Measurements from ENCODE around the gene PLCB1. TPM values are rescaled to one million over a fixed set of nuclear protein-coding genes. Genes with fewer than 3 reads are reported as not detected.

Gene PLCB1
- total RNA-seq, 6 experiments from 2014 or later = 17.2 to 25.7 (median 23.1) TPM

DNA sequence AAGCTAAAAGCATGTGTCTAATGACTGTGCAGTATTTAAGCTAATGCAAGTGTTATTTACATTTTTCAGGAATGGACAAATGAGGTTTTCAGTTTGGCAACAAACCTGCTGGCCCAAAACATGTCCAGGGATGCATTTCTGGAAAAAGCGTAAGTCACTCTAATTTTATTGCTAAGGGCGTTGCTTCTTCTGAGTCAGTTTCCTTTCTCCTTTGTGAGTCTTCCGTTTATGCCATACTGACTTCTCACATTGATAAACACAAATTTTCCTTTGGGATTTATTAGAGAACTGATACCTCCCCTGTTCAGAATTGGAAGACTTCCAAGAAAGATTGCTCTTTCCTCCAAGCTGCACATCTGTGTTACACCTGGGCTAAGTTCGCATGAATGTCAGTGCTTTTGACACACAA, 514.0 kb downstream of the PLCB1 start:
- TF ChIP-seq, protein P1, sequence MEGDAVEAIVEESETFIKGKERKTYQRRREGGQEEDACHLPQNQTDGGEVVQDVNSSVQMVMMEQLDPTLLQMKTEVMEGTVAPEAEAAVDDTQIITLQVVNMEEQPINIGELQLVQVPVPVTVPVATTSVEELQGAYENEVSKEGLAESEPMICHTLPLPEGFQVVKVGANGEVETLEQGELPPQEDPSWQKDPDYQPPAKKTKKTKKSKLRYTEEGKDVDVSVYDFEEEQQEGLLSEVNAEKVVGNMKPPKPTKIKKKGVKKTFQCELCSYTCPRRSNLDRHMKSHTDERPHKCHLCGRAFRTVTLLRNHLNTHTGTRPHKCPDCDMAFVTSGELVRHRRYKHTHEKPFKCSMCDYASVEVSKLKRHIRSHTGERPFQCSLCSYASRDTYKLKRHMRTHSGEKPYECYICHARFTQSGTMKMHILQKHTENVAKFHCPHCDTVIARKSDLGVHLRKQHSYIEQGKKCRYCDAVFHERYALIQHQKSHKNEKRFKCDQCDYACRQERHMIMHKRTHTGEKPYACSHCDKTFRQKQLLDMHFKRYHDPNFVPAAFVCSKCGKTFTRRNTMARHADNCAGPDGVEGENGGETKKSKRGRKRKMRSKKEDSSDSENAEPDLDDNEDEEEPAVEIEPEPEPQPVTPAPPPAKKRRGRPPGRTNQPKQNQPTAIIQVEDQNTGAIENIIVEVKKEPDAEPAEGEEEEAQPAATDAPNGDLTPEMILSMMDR (IDR thresholded peaks at IDR 0.05) = no peak
- Mint-ChIP-seq H3K27ac (peak overlapping the region; percentile 90), H3K36me3 (ENCODE audit: low read depth) (peaks cover 17% of the 10 kb centered on the region), H3K9me3 (peaks cover 5% of the 10 kb centered on the region; the same call in 1 of the 2 replicates), H3K27me3 (ENCODE audit: insufficient read depth) (no peaks in the 10 kb centered on the region; the same call in none of the 2 replicates), H3K4me1 (ENCODE audit: low read depth) (peaks cover 58% of the 10 kb centered on the region), H3K4me3 (peak overlapping the region; percentile 72)
- peak; percentile 63 for DNase-seq

DNA sequence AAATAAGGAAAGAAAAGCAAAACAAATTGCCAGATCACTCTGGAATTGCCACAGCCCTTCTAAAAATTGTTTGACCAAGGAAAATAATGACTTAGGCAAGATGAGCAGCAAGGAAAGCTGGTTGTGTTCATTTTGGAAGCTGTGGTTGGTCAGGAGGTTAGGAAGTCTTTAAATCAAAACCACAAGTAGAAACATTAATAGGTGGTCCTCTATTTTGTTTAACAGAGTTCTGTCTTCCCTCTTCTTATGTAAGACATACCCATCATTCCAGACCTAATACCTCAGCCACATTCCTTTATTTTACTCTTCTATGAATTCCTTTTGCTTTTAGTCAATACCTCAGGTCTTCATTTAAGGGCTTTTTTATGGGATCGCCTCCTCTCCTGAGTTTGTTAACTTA, 514.6 kb downstream of the PLCB1 start:
- peak overlapping the region; percentile 90 for H3K27ac Mint-ChIP-seq
- peaks cover 5% of the 10 kb centered on the region; the same call in 1 of the 2 replicates for H3K9me3 Mint-ChIP-seq
- DNase-seq = peak; percentile 74
- peaks cover 59% of the 10 kb centered on the region for H3K4me1 Mint-ChIP-seq (ENCODE audit: low read depth)
- TF ChIP-seq, protein P1 (IDR thresholded peaks at IDR 0.05) = no peak
- H3K4me3 Mint-ChIP-seq = peak overlapping the region; percentile 72
- no peaks in the 10 kb centered on the region; the same call in none of the 2 replicates for H3K27me3 Mint-ChIP-seq (ENCODE audit: insufficient read depth)
- H3K36me3 Mint-ChIP-seq (ENCODE audit: low read depth) = peaks cover 17% of the 10 kb centered on the region

DNA sequence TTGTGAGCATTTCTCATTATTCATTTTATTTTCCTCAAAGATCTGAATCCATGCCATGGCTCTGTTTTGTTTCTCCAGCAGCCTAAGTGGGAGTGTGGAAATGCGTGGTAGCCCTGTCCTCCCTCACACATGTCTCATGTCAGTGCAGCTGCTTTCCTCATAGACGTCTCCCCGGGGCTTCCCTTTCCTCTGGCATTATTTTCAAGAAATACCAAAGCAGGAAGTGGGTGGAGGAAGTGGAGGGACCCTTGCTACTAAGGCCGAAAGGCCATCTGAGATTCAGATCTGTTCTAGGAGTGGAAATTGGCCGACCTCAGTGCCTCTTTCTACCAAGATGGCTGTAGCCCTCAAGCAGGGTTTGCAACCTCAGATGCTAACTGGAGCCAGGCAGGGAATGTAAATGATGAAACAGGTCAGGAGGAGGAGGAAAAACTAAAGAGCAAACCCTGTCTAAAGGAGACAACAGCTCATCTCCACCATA, 515.9 kb downstream of the PLCB1 start:
- Mint-ChIP-seq H3K4me3 (no peak overlapping the region), H3K4me1 (ENCODE audit: low read depth) (peaks cover 70% of the 10 kb centered on the region), H3K36me3 (ENCODE audit: low read depth) (peaks cover 15% of the 10 kb centered on the region), H3K27me3 (ENCODE audit: insufficient read depth) (no peaks in the 10 kb centered on the region; the same call in none of the 2 replicates), H3K9me3 (peaks cover 5% of the 10 kb centered on the region; the same call in 1 of the 2 replicates), H3K27ac (peak overlapping the region; percentile 16; the same call in 1 of the 2 replicates)
- TF ChIP-seq, protein P1 (IDR thresholded peaks at IDR 0.05) = no peak
- no peak for DNase-seq

DNA sequence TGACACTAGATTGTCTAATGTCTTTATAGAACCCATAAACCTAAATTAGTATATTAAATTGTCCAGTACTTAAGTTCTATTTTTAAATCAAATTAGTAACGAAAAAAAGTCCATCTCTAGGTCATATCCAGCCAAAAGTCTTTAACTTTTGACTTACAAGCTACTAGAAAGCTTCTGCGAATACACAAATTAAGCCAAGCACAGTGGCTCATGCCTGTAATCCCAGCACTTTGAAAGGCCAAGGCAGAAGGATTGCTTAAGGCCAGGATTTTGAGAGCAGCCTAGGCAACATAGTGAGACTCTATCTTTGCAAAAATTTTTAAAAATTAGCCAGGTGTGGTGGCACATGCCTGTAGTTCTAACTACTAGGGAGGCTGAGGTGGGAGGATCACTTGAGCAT, 516.4 kb downstream of the PLCB1 start:
- Mint-ChIP-seq H3K36me3 (ENCODE audit: low read depth) (peaks cover 10% of the 10 kb centered on the region), H3K27ac (no peak overlapping the region), H3K9me3 (peaks cover under 1% of the 10 kb centered on the region; the same call in 1 of the 2 replicates), H3K4me3 (no peak overlapping the region), H3K4me1 (ENCODE audit: low read depth) (peaks cover 67% of the 10 kb centered on the region), H3K27me3 (ENCODE audit: insufficient read depth) (no peaks in the 10 kb centered on the region; the same call in none of the 2 replicates)
- TF ChIP-seq, protein P1 (IDR thresholded peaks at IDR 0.05) = no peak
- DNase-seq = no peak

DNA sequence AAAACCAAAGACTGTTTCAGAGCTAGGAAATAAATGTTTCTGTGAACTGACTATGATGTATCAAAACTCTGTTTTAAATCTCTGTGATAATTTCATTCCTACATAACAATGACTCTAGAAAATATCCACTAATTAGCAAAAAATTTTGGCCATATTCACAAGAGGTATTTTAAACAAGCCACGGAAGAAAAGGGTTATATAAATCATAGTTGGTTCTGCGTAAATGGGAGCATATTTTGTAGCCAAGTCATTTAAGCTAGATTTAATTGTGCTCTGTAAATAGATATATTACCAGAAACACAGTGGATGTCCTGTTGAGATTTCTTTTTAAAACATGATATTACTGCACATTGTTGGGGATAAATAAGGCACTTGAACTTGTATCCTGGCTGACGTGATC, 520.3 kb downstream of the PLCB1 start:
- Mint-ChIP-seq H3K4me3 (peak overlapping the region; percentile 23; the same call in 1 of the 2 replicates), H3K27ac (peak overlapping the region; percentile 56), H3K27me3 (ENCODE audit: insufficient read depth) (no peaks in the 10 kb centered on the region), H3K36me3 (ENCODE audit: low read depth) (peaks cover 9% of the 10 kb centered on the region), H3K4me1 (ENCODE audit: low read depth) (peaks cover 39% of the 10 kb centered on the region), H3K9me3 (no peaks in the 10 kb centered on the region)
- DNase-seq = no peak
- TF ChIP-seq, protein P1 (IDR thresholded peaks at IDR 0.05) = no peak

Data from HFFc6 (cell line).